Fibroblast of the conjunctiva (primary cell): ENCODE results near the gene ARSB.

Source experiments
- DNase-seq: peaks from one replicate; pipeline ENCODE4 v3.0.0-alpha.2; 2010; ENCODE audit warnings: low read depth

The ARSB gene

GRCh38 chr5:78837836-78838235 is 147.3 kb downstream of the ARSB start:
- no peak for DNase-seq

GRCh38 chr5:78835176-78835575 is 149.9 kb downstream of the ARSB start:
- DNase-seq: no peak

- no peak for DNase-seq
These were observed 151.8 kb downstream of the ARSB start for GRCh38 chr5:78833284-78833683.

- no peak for DNase-seq
These were observed 154.5 kb downstream of the ARSB start for GRCh38 chr5:78830528-78831046.

GRCh38 chr5:78829811-78830527 is 155.1 kb downstream of the ARSB start:
- DNase-seq: peak; percentile 47

- no peak for DNase-seq
These were observed 157.4 kb downstream of the ARSB start for GRCh38 chr5:78827725-78828124.

- DNase-seq: no peak
These were observed 160.3 kb downstream of the ARSB start for GRCh38 chr5:78824831-78825281.

- DNase-seq: no peak
These were observed 161.9 kb downstream of the ARSB start for GRCh38 chr5:78823196-78823595.

- no peak for DNase-seq
These were observed 163.5 kb downstream of the ARSB start for GRCh38 chr5:78821536-78822021.

GRCh38 chr5:78819707-78820106 is 165.4 kb downstream of the ARSB start:
- DNase-seq: no peak

- no peak for DNase-seq
These were observed 165.9 kb downstream of the ARSB start for GRCh38 chr5:78819166-78819565.

GRCh38 chr5:78816143-78816765 is 168.9 kb downstream of the ARSB start:
- no peak for DNase-seq

- no peak for DNase-seq
These were observed 171.1 kb downstream of the ARSB start for GRCh38 chr5:78813906-78814530.

- DNase-seq: no peak
These were observed 171.8 kb downstream of the ARSB start for GRCh38 chr5:78813286-78813685.

- no peak for DNase-seq
These were observed 173.2 kb downstream of the ARSB start for GRCh38 chr5:78811866-78812265.

GRCh38 chr5:78811121-78811817 is 173.8 kb downstream of the ARSB start:
- peak; percentile 38 for DNase-seq

- no peak for DNase-seq
These were observed 174.8 kb downstream of the ARSB start for GRCh38 chr5:78810098-78810920.

GRCh38 chr5:78809444-78809843 is 175.7 kb downstream of the ARSB start:
- no peak for DNase-seq

GRCh38 chr5:78808818-78809217 is 176.3 kb downstream of the ARSB start:
- DNase-seq: no peak

GRCh38 chr5:78808380-78808779 is 176.7 kb downstream of the ARSB start:
- DNase-seq: no peak

GRCh38 chr5:78806544-78806943 is 178.6 kb downstream of the ARSB start:
- no peak for DNase-seq
